BJ (cell line): ENCODE results near the gene ABCF1. TPM values are rescaled to one million over a fixed set of nuclear protein-coding genes. Genes with fewer than 3 reads are reported as not detected.

Experiments used
- CTCF ChIA-PET: fragments of 350-600 bp; formaldehyde crosslinking; extraction: SDS; loops from one replicate; lab custom pipeline; 2021; ENCODE audit warnings: antibody characterized with exemption, inconsistent platforms; lab: Yijun Ruan, JAX
- POLR2A ChIA-PET: fragments of 300-600 bp; sonication (Branson Sonifier 250); formaldehyde crosslinking; extraction: SDS; loops from one replicate; lab custom pipeline; 2021; ENCODE audit warnings: antibody characterized with exemption; lab: Charles Lee
- DNase-seq: peaks from one replicate; pipeline ENCODE4 v3.0.0-alpha.2; 2011; ENCODE audit warnings: low read depth
- H3K27me3 ChIP-seq: 2 replicates; pipeline ENCODE4 v1.6.0; 2011; ENCODE audit warnings: low read length; ENCODE audit not compliant: control insufficient read depth, insufficient read depth
- H3K36me3 ChIP-seq: 2 replicates; pipeline ENCODE4 v1.5.1; 2011; ENCODE audit warnings: low read length; ENCODE audit not compliant: control insufficient read depth, insufficient read depth
- H3K4me3 ChIP-seq: 2 replicates; pipeline ENCODE4 v1.5.1; 2011; ENCODE audit warnings: low read depth, mild to moderate bottlenecking, control low read depth, low read length
- polyA plus RNA-seq: library from polyadenylated mRNA; depleted of rRNA; stranded (reverse); fragments of >200 nt; gene quantifications from 2 replicates; pipeline ENCODE4 v1.2.3, GENCODE V29; 2011
- TF ChIP-seq, protein P1 (sequence below): IDR thresholded peaks from 2 replicates; pipeline ENCODE4 v1.5.1; 2011; ENCODE audit warnings: low read depth, mild to moderate bottlenecking, control low read depth, inconsistent platforms, low read length, moderate library complexity; ENCODE audit not compliant: insufficient read depth

The ABCF1 gene
- polyA plus RNA-seq, 1 experiment = 37.9 TPM

DNA sequence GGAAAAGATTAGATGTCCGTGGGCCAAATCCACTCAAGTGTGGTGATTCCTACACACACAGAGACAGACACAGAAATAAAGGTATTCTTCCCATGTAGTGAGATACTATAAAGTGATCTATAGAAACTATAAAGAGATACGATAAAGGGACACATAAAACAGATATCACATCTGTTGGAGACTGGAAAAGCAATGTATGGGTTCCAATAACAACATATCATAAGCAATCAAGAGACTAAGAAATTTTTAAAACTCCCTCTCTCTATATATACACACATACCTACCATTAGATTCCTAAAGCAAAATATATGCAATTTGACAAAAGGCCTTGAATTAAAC, 40.6 kb downstream of the ABCF1 start:
- DNase-seq = no peak
- TF ChIP-seq, protein P1, sequence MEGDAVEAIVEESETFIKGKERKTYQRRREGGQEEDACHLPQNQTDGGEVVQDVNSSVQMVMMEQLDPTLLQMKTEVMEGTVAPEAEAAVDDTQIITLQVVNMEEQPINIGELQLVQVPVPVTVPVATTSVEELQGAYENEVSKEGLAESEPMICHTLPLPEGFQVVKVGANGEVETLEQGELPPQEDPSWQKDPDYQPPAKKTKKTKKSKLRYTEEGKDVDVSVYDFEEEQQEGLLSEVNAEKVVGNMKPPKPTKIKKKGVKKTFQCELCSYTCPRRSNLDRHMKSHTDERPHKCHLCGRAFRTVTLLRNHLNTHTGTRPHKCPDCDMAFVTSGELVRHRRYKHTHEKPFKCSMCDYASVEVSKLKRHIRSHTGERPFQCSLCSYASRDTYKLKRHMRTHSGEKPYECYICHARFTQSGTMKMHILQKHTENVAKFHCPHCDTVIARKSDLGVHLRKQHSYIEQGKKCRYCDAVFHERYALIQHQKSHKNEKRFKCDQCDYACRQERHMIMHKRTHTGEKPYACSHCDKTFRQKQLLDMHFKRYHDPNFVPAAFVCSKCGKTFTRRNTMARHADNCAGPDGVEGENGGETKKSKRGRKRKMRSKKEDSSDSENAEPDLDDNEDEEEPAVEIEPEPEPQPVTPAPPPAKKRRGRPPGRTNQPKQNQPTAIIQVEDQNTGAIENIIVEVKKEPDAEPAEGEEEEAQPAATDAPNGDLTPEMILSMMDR = no peak
- H3K27me3 ChIP-seq = no peaks in the 10 kb centered on the region
- no peak overlapping the region for H3K4me3 ChIP-seq
- ChIA-PET CTCF (interaction anchor here (1.4 to 2.9 kb wide), 3 partner anchors 14 to 70 kb away, joined by 4 to 31 read pairs (median 10); no protein-coding TSS in a partner anchor), POLR2A (no interaction called here)
- H3K36me3 ChIP-seq = peaks cover 14% of the 10 kb centered on the region

DNA sequence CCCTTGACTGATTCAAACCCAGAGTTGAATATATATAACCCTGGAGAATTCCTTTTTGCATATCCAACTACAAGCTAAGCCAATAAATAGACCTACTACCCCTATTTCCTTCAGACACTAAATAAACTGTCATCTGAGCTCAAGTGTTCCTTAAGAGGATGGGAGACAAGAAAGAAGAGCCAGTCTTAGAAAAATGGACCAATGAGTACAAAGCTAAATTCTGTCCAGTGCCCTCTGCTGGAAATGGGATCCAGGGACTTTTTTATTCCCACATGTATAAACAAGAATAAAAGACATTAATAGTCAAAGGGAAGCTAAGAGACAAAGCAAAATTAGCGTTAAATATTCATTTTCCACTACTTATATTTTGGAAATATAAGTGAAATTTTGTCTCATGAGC, 41.0 kb downstream of the ABCF1 start:
- Histone ChIP-seq H3K27me3 (no peaks in the 10 kb centered on the region), H3K36me3 (peaks cover 14% of the 10 kb centered on the region), H3K4me3 (no peak overlapping the region)
- ChIA-PET CTCF (interaction anchor here (0.8 to 2.9 kb wide), 7 partner anchors 14 to 130 kb away, joined by 3 to 31 read pairs (median 5); no protein-coding TSS in a partner anchor), POLR2A (interaction anchor here (0.6 kb wide), 1 partner anchor 984 kb away, joined by 6 read pairs; no protein-coding TSS in a partner anchor)
- no peak for DNase-seq
- TF ChIP-seq, protein P1 = peak; percentile 57

DNA sequence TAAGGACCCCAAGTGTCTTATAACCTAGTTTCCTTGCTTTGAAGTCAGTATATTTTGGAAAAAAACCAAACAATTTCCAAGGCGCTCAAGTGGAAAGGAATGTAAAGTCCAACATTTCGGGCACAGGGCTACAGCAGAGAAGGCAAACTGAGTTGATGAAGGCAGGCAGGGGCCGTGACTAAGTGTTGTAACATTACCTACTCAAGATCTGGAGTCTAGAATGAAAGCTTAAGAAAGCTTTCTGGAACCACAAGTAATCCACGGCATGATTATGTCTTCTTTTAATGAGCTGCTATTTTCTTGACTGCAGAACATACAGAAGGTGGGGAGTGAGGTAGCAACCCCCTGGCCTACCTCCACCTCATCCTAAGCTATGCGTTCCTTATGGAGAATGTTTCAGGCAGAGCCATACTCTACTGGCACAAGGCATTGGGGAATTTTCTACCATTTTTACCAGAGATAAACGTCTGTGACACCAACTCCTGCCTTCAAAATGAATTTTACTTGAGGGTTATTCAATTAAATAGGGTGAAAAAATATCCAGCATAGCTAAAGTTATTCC, 41.5 kb downstream of the ABCF1 start:
- ChIA-PET POLR2A (interaction anchor here (0.6 to 0.7 kb wide), 3 partner anchors 147 to 984 kb away, joined by 3 to 6 read pairs (median 4); partner anchors contain the start of gene RNF39), CTCF (interaction anchor here (0.8 to 2.9 kb wide), 7 partner anchors 15 to 131 kb away, joined by 3 to 31 read pairs (median 5); no protein-coding TSS in a partner anchor)
- H3K27me3 ChIP-seq = no peaks in the 10 kb centered on the region
- H3K36me3 ChIP-seq = peaks cover 11% of the 10 kb centered on the region
- DNase-seq = no peak
- TF ChIP-seq, protein P1 = no peak
- no peak overlapping the region for H3K4me3 ChIP-seq

DNA sequence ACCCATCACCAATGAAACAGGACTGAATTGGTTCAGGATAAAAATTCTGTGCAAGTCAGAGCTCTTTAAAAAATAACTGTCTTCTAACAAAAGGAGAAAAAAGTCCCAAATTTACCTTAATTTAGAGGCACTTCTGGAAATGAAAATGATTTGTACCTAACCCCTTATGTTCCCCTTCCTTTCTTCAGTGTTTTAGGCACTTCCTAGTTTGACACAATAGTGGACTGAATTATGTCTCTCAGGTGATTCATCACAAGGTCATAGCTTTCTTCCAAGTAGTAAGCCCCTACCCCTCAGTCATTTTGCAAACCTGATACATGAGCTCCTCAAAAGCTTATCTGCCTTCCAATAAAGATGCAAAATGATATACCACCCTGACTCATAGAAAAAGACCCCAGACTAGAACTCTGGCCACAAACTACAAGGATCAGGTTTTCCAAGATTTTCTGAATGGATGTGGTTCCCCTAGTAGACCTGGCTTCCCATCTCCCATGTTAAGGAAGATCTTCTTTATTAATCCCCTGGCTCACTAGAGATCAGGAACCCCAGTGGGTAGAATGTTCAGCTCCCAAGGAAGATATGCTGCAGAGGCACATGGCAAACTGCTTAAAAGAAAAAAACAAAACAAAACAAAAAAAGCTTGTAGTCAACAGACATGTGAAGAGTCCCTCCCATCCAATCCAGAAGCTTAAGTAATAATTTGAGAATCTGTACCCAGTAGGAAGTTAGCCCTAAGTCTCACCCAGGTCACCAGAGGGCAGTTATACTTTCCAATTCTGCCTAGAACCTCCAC, 42.2 kb downstream of the ABCF1 start:
- CTCF ChIA-PET = interaction anchor here (1.0 to 2.9 kb wide), 7 partner anchors 15 to 132 kb away, joined by 3 to 31 read pairs (median 4); no protein-coding TSS in a partner anchor
- DNase-seq = no peak
- Histone ChIP-seq H3K36me3 (peaks cover 11% of the 10 kb centered on the region), H3K4me3 (no peak overlapping the region), H3K27me3 (no peaks in the 10 kb centered on the region)
- TF ChIP-seq, protein P1 = no peak
- POLR2A ChIA-PET = interaction anchor here (0.6 to 0.7 kb wide), 2 partner anchors 147 to 538 kb away, joined by 3 to 4 read pairs; partner anchors contain the start of gene RNF39
